Upper lobe of left lung (tissue), 6 donors: ENCODE data around the gene UGT1A4. TPM values are rescaled to one million over a fixed set of nuclear protein-coding genes. Genes with fewer than 3 reads are reported as not detected.

ENCODE experiments used
- ATAC-seq, 2 donors: fragments of 200-7000 bp; cut with Tn5 transposase; one replicate each; pipeline ENCODE4 v1.9.1; 2022; ENCODE audit warnings: mild to moderate bottlenecking in 2 of 2, moderate library complexity in 2 of 2; ENCODE audit not compliant: low FRiP score in 2 of 2
- DNase-seq, 2 donors: peaks; one replicate each; pipeline ENCODE4 v3.0.0-alpha.2; 2019 to 2020
- H3K27ac ChIP-seq, 4 donors: fragments of 200-600 bp; sonication (generic); one replicate each; pipeline ENCODE4 v1.5.1; 2016 to 2019
- H3K27me3 ChIP-seq, 4 donors: fragments of 200-600 bp; sonication (generic); one replicate each; pipeline ENCODE4 v1.5.1; 2017 to 2019
- H3K36me3 ChIP-seq, 4 donors: fragments of 200-600 bp; sonication (generic); one replicate each; pipeline ENCODE4 v1.5.1; 2016 to 2019
- H3K4me1 ChIP-seq, 4 donors: fragments of 200-600 bp; sonication (generic); one replicate each; pipeline ENCODE4 v1.5.1; 2018 to 2019
- H3K4me3 ChIP-seq, 4 donors: fragments of 200-600 bp; sonication (generic); one replicate each; pipeline ENCODE4 v1.5.1; 2017 to 2019; ENCODE audit warnings: mild to moderate bottlenecking in 2 of 4, moderate library complexity in 1 of 4
- H3K9me3 ChIP-seq, 4 donors: fragments of 200-600 bp; sonication (generic); one replicate each; pipeline ENCODE4 v1.5.1; 2018 to 2019
- EP300 ChIP-seq, 4 donors: sonication (generic); formaldehyde crosslinking; IDR thresholded peaks; one replicate each; pipeline ENCODE4 v1.5.1; 2017; ENCODE audit warnings: antibody characterized with exemption in 4 of 4, control low read depth in 2 of 4
- POLR2A ChIP-seq, 4 donors: fragments of 450-650 bp; IDR thresholded peaks; one replicate each; pipeline ENCODE4 v1.5.1; 2016 to 2017; ENCODE audit warnings: antibody characterized with exemption in 4 of 4, mild to moderate bottlenecking in 2 of 4
- POLR2AphosphoS5 ChIP-seq, 2 donors: sonication (generic); formaldehyde crosslinking; IDR thresholded peaks; one replicate each; pipeline ENCODE4 v1.5.1; 2017; ENCODE audit warnings: antibody characterized with exemption in 2 of 2
- WGBS, 2 donors: methylation state at CpG; one replicate each; pipeline ENCODE4 v1.1.5; 2017 to 2018; 5-methylcytosine and 5-hydroxymethylcytosine counted together
- total RNA-seq, 6 donors: library from RNA; depleted of rRNA in 4 of 6; stranded (reverse); fragments of >200 nt in 4 of 6; gene quantifications; one replicate each; pipeline versions ENCODE4 v1.1.0 to v1.2.1, GENCODE V29; 2016 to 2021
- TF ChIP-seq, protein P1 (sequence below), 6 experiments: fragments of 450-650 bp in 4 of 6; fragments of 200-600 bp in 2 of 6; sonication (generic) in 2 of 6; IDR thresholded peaks; one replicate each; pipeline ENCODE4 v1.5.1; 2016 to 2019; ENCODE audit warnings: antibody characterized with exemption in 6 of 6
- donor health status: DM: no; HTN: no; CAD: no; lungs with moderate emphysema.
- donor health status: DM: no; HTN: yes; CAD: no; lungs with severe emphysema.

UGT1A4 gene
- total RNA-seq, 6 donors from 2014 or later, result 0.14 to 0.69 (median 0.27) TPM; not detected in 2

DNA sequence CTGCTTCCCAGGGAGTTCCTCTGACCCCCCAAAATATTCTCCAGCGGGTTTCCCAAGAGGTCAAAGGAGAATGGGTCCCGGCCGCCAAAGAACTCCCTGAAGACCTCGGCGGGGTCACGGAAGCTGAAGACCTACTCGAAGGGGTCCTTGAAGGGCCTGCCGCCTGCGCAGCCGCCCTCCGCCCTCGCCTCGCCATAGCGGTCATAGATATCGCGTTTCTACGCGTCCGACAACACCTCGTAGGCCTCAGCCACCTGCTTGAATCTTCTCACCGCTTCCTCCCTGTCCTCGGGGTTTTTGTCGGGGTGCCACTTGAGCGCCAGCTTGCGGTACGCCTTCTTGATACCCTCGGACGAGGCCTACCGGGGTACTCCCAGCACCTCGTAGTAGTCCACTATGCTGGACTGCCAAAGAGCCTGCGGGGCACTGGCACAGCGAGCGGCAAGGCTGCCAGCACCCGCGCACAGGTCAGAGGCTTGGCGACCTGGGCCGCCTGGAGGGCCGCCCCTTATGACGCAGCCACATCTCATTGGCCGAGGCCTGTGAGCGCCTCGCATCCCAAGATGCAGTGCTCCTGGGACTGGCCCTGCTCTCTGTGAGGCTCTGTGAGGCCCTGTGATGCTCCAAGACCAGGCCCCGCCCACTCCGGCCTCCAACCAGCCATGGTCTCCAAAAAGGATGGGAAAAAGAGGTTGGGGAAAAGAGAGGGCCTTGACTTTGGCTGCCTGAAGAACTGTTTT, 36.5 kb downstream of the UGT1A4 start:
- TF ChIP-seq EP300 (IDR thresholded peaks at IDR 0.05) (no peak), POLR2AphosphoS5 (IDR thresholded peaks at IDR 0.05) (no peak), POLR2A (IDR thresholded peaks at IDR 0.05) (no peak)
- TF ChIP-seq, protein P1, sequence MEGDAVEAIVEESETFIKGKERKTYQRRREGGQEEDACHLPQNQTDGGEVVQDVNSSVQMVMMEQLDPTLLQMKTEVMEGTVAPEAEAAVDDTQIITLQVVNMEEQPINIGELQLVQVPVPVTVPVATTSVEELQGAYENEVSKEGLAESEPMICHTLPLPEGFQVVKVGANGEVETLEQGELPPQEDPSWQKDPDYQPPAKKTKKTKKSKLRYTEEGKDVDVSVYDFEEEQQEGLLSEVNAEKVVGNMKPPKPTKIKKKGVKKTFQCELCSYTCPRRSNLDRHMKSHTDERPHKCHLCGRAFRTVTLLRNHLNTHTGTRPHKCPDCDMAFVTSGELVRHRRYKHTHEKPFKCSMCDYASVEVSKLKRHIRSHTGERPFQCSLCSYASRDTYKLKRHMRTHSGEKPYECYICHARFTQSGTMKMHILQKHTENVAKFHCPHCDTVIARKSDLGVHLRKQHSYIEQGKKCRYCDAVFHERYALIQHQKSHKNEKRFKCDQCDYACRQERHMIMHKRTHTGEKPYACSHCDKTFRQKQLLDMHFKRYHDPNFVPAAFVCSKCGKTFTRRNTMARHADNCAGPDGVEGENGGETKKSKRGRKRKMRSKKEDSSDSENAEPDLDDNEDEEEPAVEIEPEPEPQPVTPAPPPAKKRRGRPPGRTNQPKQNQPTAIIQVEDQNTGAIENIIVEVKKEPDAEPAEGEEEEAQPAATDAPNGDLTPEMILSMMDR (IDR thresholded peaks at IDR 0.05), result no peak
- Histone ChIP-seq H3K27me3 (no peaks in the 10 kb centered on the region), H3K9me3 (no peaks in the 10 kb centered on the region), H3K4me1 (no peaks in the 10 kb centered on the region), H3K4me3 (no peak overlapping the region), H3K36me3 (no peaks in the 10 kb centered on the region), H3K27ac (no peak overlapping the region)
- WGBS, 2 donors, result 92% methylated on average over 35 to 42 of the region's 44 CpGs
- peak in 1 of 2 donors; percentile 79 for DNase-seq
- no peak for ATAC-seq

DNA sequence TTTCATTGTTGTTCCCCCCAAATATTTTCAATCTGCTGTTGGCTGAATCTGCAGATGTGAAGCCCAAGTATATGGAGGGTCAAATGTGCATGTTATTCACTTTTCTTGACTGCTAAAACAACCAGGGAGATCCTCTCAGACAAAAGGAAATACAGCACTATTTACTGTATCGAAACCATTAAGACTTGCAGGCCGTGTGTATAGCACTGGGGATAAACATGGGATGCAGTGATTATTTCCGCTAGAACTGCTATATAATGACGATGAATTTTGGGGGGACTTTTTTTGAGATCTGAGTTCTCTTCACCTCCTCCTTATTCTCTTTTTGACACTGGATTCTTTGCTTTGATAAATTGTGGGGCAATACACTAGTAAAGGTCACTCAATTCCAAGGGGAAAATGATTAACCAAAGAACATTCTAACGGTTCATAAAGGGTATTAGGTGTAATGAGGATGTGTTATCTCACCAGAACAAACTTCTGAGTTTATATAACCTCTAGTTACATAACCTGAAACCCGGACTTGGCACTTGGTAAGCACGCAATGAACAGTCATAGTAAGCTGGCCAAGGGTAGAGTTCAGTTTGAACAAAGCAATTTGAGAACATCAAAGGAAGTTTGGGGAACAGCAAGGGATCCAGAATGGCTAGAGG, 38.0 kb downstream of the UGT1A4 start:
- WGBS, 2 donors, result 60 to 65% methylated on average over 7 of the region's 7 CpGs
- Histone ChIP-seq H3K27me3 (no peaks in the 10 kb centered on the region), H3K4me1 (no peaks in the 10 kb centered on the region), H3K4me3 (no peak overlapping the region), H3K36me3 (no peaks in the 10 kb centered on the region), H3K27ac (no peak overlapping the region), H3K9me3 (no peaks in the 10 kb centered on the region)
- TF ChIP-seq EP300 (IDR thresholded peaks at IDR 0.05), result no peak
- no peak for TF ChIP-seq POLR2A (IDR thresholded peaks at IDR 0.05)
- TF ChIP-seq, protein P1 (IDR thresholded peaks at IDR 0.05), result no peak
- no peak for TF ChIP-seq POLR2AphosphoS5 (IDR thresholded peaks at IDR 0.05)
- ATAC-seq (no peak), DNase-seq (no peak)

DNA sequence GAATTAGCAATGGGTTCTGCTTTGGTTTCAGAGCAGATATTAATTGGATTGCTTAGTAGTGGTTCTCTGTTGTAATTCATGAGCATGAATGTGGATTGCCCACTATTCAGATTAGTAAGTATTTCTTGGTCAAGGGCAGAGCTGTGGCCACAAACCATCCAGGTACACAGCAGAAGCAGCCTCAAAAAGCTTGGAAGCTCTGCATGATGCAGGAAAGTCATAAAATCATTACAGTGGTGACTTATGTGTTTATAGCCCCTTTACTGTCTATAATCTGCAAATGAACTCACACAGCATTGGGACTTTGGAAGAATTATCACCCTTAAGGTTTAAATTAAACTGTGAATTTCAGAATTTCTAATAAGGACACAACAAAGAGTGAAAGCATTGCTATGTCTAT, 39.6 kb downstream of the UGT1A4 start:
- no peak overlapping the region for H3K27ac ChIP-seq
- no peaks in the 10 kb centered on the region for H3K9me3 ChIP-seq
- no peak overlapping the region for H3K4me3 ChIP-seq
- DNase-seq, result no peak
- no peaks in the 10 kb centered on the region for H3K27me3 ChIP-seq
- TF ChIP-seq POLR2A (IDR thresholded peaks at IDR 0.05) (no peak), EP300 (IDR thresholded peaks at IDR 0.05) (no peak), POLR2AphosphoS5 (IDR thresholded peaks at IDR 0.05) (no peak)
- TF ChIP-seq, protein P1 (IDR thresholded peaks at IDR 0.05), result no peak
- H3K36me3 ChIP-seq, result no peaks in the 10 kb centered on the region
- H3K4me1 ChIP-seq, result no peaks in the 10 kb centered on the region
- no peak for ATAC-seq

DNA sequence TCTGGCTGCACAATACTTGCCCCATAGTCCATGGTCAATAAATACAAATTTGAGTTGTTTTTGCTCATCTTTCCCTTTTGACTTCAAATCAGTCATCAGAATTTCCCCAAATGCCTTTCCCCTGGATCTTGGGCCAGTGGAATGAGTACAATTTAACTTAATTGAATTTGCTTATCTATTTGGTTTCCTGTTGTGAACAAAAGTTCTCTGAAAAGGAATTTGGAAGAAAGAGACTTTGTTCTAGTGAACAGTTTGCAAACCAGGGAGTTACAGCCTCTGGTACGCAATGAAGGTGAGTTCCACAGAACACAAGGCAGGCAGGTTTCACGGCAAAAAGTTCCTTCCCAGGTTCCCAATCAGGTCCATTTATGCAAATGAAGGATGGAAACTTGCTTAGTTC, 40.3 kb downstream of the UGT1A4 start:
- TF ChIP-seq, protein P1 (IDR thresholded peaks at IDR 0.05), result no peak
- TF ChIP-seq POLR2AphosphoS5 (IDR thresholded peaks at IDR 0.05) (no peak), POLR2A (IDR thresholded peaks at IDR 0.05) (no peak), EP300 (IDR thresholded peaks at IDR 0.05) (no peak)
- Histone ChIP-seq H3K4me1 (no peaks in the 10 kb centered on the region), H3K27me3 (no peaks in the 10 kb centered on the region), H3K4me3 (no peak overlapping the region), H3K36me3 (no peaks in the 10 kb centered on the region), H3K27ac (no peak overlapping the region), H3K9me3 (no peaks in the 10 kb centered on the region)
- DNase-seq (no peak), ATAC-seq (no peak)
- WGBS, 2 donors, result 92 to 93% methylated on average over 2 of the region's 2 CpGs
